H1 (cell line): ENCODE results near the gene SLC13A5. TPM values are rescaled to one million over a fixed set of nuclear protein-coding genes. Genes with fewer than 3 reads are reported as not detected.

Experiments
- CBX5 ChIP-seq: fragments of 300-800, 300-1000 bp; sonication (generic); IDR thresholded peaks from 2 replicates; pipeline ENCODE4 v1.7.1; 2016; ENCODE audit warnings: antibody characterized with exemption, low read length, low read depth
- E2F6 ChIP-seq: IDR thresholded peaks from 2 replicates; pipeline ENCODE4 v1.6.1; 2012; ENCODE audit warnings: inconsistent platforms
- RFX5 ChIP-seq: IDR thresholded peaks from 2 replicates; pipeline ENCODE4 v1.6.1; 2011; ENCODE audit warnings: low read depth, low read length, improper control_type of control experiment, borderline replicate concordance
- ZNF274 ChIP-seq: IDR thresholded peaks from 2 replicates; pipeline ENCODE4 v1.7.0; 2012; ENCODE audit warnings: low read length, borderline replicate concordance; ENCODE audit errors: extremely low read depth
- polyA plus RNA-seq, 7 experiments: library from polyadenylated mRNA; depleted of rRNA in 3 of 7; stranded (reverse) in 5 of 7; unstranded in 2 of 7; fragments of >200 nt in 5 of 7; fragments of 200-250 nt in 2 of 7; gene quantifications; 1 replicate in 5 of 7; 2 replicates in 1 of 7; 4 replicates in 1 of 7; pipeline versions ENCODE4 v1.2.1 to v1.2.3, GENCODE V29; 2011 to 2013; ENCODE audit warnings: missing spikeins in 2 of 7, mixed read lengths in 2 of 7
- total RNA-seq: library from RNA; stranded (reverse); fragmentation: NEBNext Ultra II Directional; extraction: Animal tissue kit (Norgen Biotek cat#: 25700); gene quantifications from 2 replicates; pipeline ENCODE4 v1.2.1, GENCODE V29; 2021

SLC13A5 gene
- total and polyA plus RNA-seq, 2 of the 8 experiments (the other 6 are each of a cell fraction or from before 2014, with no cell fraction given) = 2.1 to 2.6 TPM

DNA sequence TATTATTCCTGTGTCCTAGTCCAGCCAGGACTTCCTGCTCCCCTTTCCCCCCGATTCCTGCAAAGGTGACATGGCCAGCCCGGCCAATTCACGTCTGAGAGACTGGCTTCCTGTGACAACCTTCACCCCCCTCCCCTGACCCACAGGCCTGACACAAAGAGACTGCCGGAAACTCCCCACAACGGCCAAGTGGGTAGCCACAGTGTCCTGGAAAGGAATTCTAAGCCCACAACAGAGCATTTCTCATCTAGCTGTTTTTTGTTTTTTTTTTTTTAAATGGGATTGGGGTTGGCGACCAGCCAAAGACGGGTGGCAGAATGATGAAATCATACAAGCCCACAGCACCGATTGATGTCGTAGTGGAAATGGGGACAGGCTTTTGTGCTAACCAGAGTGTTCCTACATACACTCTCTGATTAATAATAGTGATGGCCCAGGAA lies 39.9 kb upstream of the SLC13A5 start (continued):
- TF ChIP-seq ZNF274 (no peak), RFX5 (no peak), E2F6 (no peak), CBX5 (no peak)
